GM18520 (cell line): ENCODE measurements around the gene SCN4A.
"Not testable (repeated sequence)": the region's sequence is repeated elsewhere in the genome, so short reads cannot be mapped to it uniquely, and the experiment has no call there.

Experiments used
- ATAC-seq: cut with Tn5 transposase; IDR thresholded peaks from one replicate; pipeline ENCODE4 v1.9.1; 2021; ENCODE audit not compliant: unreplicated experiment

SCN4A gene

GRCh38 chr17:63972796-63973195 lies at the start of gene SCN4A:
Gene SCN4A, minus strand, starts transcription at chr17:63972918. Its CDS starts 77 bp downstream, at chr17:63972841.
- no peak for ATAC-seq

GRCh38 chr17:64020056-64020766 lies 47.5 kb upstream of the SCN4A start, which contains the start of gene ICAM2:
Gene ICAM2, minus strand, starts transcription at chr17:64020633. Its CDS starts 13,942 bp downstream, at chr17:64006691.
- peak; percentile 49 for ATAC-seq

GRCh38 chr17:64019551-64019961 lies 46.8 kb upstream of the SCN4A start:
- ATAC-seq = peak; percentile 17

- no peak for ATAC-seq
These were observed 44.8 kb upstream of the SCN4A start for GRCh38 chr17:64017381-64017980.

GRCh38 chr17:64016974-64017373 lies 44.3 kb upstream of the SCN4A start:
- no peak for ATAC-seq

- ATAC-seq = no peak
These were observed 43.6 kb upstream of the SCN4A start for GRCh38 chr17:64016231-64016784.

- no peak for ATAC-seq
These were observed 42.7 kb upstream of the SCN4A start for GRCh38 chr17:64015447-64015846.

GRCh38 chr17:64009571-64010402 lies 37.1 kb upstream of the SCN4A start:
- ATAC-seq = no peak

- ATAC-seq = no peak
These were observed 36.1 kb upstream of the SCN4A start for GRCh38 chr17:64008830-64009229.

- no peak for ATAC-seq
These were observed 35.6 kb upstream of the SCN4A start for GRCh38 chr17:64008346-64008745.

- no peak for ATAC-seq
These were observed 35.1 kb upstream of the SCN4A start for GRCh38 chr17:64007838-64008282.

GRCh38 chr17:64007089-64007837 lies 34.5 kb upstream of the SCN4A start:
- not testable (repeated sequence) for ATAC-seq

- ATAC-seq = no peak
These were observed 33.8 kb upstream of the SCN4A start for GRCh38 chr17:64006361-64007088.

GRCh38 chr17:64005734-64006167 lies 33.0 kb upstream of the SCN4A start:
- ATAC-seq = no peak

- ATAC-seq = no peak
These were observed 32.4 kb upstream of the SCN4A start for GRCh38 chr17:64004903-64005733.

GRCh38 chr17:64004218-64004770 lies 31.6 kb upstream of the SCN4A start:
- no peak for ATAC-seq

- no peak for ATAC-seq
These were observed 30.9 kb upstream of the SCN4A start for GRCh38 chr17:64003526-64004121.
